ENCODE data around the gene SLN.

DNA sequence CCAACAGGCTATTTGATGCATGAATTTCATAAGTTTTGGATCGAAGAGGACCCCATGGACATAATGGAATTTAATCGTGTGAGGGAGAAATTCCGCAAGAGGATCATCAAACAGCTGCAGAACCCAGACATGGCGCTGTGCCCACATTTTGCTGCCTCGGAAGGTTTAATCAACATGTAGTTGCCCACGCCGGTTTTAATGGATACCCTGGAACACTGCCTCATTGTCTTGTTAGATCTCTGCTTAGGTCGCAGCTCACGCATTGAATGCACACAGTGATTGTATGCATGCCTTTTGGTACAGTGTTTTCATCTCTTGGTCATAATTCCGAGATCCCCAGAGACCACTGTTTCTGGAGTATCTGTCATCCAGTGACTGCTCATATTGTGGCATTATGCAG is 46.8 kb downstream of the SLN start:
- TF ChIP-seq, protein P1, sequence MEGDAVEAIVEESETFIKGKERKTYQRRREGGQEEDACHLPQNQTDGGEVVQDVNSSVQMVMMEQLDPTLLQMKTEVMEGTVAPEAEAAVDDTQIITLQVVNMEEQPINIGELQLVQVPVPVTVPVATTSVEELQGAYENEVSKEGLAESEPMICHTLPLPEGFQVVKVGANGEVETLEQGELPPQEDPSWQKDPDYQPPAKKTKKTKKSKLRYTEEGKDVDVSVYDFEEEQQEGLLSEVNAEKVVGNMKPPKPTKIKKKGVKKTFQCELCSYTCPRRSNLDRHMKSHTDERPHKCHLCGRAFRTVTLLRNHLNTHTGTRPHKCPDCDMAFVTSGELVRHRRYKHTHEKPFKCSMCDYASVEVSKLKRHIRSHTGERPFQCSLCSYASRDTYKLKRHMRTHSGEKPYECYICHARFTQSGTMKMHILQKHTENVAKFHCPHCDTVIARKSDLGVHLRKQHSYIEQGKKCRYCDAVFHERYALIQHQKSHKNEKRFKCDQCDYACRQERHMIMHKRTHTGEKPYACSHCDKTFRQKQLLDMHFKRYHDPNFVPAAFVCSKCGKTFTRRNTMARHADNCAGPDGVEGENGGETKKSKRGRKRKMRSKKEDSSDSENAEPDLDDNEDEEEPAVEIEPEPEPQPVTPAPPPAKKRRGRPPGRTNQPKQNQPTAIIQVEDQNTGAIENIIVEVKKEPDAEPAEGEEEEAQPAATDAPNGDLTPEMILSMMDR (conservative IDR thresholded peaks at IDR 0.05; ENCODE audit: low read length) = no peak
- no peak for TF ChIP-seq EZH2phosphoT487 (IDR thresholded peaks at IDR 0.05; ENCODE audit: borderline replicate concordance)

Data from Loucy (cell line).